Activated naive CD4-positive, alpha-beta T cell (primary cell): ENCODE data around the gene SCAPER.
"Not testable (repeated sequence)": the region's sequence is repeated elsewhere in the genome, so short reads cannot be mapped to it uniquely, and the experiment has no call there.

Experiments
- DNase-seq, 4 experiments: peaks; one replicate each; lab custom pipeline; 2025; lab: John Stamatoyannopoulos, UW

SCAPER gene

DNA sequence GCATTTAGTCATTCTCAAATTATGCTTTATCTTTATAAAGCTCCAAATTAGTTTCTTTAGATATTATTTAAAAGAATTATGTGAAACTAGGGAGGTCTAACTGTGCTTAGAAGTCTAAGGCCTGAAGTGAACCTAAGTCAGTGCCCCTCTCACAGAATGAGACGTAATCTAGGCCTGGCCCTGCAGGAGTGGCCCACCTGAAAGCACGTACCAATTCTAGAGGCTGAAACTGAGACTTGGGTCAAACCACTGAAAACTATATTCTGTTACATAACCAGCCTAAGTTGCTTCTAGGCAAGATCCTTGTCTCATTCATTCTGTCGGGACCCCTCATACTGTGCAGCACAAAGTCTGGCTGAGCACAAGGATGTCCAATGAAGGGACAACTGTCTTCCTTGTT lies 424.9 kb downstream of the SCAPER start:
- no peak for DNase-seq

DNA sequence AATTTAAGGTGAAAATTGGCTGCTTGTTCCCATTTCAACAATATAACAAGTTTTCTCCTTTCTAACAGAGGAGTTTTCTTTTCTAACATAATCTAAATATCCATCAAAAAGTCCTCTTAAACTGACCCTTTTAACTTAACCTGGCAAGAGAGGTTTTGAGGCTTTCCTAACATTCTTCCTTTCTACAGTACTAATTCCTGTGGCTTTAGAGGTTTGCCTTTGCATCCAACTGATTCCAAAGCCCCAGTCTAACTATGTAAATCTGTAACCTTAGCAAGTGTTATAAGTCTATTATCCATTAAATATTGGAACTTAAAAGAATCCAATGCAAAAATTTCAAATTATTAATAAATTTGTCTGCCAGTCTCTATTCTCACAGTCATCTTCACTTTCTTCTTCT lies 434.4 kb downstream of the SCAPER start:
- no peak for DNase-seq

DNA sequence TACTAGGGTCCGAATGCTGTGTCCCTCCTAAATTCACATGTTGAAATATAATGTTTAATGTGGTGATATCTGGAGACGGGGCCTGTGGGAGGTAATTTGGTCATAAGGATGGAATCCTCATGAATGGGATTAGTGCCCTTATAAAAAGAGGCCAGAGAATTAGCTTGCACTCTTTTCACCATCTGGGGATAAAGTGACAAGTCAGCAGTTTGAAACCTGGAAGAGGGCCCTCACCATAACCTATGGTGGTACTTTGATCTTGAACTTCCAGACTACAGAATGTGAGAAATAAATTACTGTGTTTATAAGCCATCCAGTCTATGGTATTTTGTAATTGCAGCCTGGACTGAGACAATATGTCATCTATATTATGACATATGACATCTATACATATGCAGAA lies 436.4 kb downstream of the SCAPER start:
- DNase-seq = no peak

DNA sequence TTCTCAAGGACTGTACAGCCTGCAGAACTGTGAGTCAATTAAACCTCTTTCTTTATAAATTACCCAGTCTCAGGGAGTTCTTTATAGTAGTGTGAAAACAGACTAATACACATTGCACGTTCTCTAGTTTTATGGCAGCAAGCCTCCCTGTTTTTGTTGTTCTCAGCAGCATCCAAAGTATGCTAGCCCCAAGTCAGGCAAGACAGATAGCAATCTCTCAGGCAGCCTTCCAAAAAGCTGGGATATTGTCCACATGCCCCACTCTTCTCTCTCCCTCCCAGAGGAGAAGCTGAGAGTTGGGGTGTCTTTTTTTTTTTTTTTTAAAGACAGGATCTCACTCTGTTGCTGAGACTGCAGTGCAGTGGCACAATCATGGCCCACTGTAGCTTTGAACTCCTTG lies 438.0 kb downstream of the SCAPER start:
- DNase-seq = no peak

DNA sequence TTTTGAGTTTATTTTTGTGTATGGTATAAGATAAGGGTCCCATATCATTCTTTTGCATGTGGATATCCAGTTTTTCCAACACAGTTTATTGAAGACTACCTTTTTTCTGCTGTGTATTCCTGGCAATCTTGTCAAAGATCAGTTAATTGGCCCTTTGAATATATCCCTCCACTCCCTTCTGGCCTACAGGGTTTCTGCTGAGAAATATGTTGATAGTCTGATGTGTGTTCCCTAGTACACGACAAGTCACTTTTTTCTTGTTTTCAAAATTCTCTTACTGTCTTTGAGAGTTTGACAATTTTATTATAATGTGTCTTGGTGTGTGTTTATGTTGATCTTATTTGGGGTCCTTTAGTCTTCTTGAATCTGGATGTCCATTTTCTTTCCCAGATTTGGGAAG lies 439.4 kb downstream of the SCAPER start:
- DNase-seq = no peak

DNA sequence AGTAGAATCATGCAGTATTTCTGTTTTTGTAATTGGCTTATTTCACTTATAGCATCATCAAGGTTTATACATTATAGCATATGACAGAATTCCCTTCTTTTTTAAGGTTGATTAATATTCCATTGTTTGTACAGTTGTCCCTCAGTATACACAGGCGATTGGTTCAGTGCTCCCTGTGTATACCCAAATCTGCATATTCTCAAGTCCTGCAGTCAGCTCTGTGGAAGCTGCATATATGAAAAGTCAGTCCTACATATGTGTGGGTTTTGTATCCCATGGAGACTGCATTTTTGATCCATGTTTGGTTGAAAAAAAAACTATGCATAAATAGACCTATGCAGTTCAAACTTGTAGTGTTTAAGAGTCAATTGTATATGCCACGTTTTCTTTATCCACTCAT lies 440.9 kb downstream of the SCAPER start:
- DNase-seq = no peak

DNA sequence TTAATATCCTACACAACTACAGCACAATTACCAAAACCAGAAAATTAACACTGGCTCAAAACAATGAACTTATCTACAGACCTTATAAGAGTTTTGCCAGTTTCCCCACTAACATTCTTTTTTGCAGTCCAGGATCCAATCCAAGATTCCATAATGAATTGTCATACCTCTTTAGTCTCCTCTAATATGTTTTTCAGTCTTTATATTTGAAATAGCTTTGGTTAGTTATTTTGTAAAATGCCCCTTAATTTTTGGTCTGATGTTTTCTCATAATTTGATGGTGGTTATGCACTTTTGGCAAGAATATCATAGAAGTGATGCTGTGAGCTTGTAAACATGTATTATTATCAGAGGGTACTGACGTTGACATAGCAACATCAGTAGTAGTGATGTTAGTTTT lies 444.3 kb downstream of the SCAPER start:
- DNase-seq = no peak

DNA sequence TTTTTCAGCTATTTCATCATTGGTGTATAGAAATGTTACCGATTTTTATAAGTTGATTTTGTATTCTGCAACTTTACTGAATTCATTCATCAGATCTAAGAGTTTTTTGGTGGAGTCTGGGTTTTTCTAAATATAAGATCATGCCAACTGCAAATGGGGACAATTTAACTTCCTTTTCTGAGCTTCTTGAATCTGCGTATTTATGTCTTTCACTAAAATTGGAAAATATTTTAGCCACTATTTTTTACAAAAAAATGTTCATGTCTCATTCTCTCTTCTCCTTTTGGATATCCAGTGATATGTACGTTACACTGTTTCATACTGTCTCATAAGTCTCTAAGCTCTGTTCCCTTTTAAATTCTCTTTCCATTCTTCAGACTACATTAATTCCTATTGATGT lies 444.8 kb downstream of the SCAPER start:
- DNase-seq = no peak

DNA sequence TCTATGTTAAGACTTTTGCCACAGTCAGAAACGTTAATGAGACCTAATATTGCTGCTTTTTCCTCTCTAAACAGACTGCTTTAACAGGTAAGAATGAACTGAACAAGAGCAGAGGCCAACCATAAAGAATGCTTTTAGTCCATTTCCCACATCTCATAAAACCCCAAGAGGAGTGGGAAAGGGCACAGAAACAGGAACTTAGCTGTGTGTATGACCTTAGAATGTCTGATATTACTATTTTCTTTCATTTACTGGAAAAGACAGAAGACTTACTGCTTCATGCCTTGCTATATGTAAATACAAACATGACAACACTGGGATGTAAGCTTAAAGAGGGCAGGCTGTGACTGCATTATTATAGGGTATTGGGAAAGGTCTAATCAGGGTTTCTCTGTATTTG lies 453.6 kb downstream of the SCAPER start:
- DNase-seq = no peak

DNA sequence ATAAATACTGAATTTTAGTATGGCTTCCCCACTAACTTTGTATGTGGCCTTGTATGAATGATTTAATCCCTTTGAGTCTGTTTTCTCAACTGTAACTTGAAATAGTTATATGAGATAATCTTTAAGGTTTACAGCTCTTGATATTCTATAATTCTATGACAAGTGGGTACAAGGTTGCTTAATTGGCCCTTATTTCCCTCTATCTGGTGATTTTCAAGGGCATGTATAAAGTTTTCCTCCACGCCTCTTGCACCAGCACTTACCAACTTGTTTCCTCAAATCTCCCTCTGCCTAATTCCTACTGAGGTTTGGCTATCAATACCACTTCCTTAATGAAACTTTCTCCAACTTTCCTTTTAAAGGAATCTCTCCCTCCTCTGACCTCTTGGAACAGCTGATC lies 455.7 kb downstream of the SCAPER start:
- DNase-seq = no peak

DNA sequence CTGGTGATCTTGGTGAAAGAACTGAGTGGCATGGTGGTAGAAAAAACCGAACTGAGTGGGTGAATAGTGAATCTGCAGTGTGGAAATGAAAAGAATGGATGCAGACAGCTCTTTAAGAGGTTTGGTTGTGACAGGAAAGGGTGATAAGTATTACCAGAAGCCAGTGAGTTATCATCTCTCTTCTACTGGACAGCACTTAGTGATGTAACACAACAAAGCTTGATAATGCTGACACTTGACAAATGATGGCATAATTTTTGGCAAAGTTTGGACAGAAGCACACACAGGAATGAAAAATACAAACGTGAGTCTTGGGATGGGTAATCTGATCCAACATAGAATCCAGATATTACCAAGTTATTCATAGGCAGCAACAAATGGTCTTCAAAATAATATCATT lies 456.4 kb downstream of the SCAPER start:
- no peak for DNase-seq

DNA sequence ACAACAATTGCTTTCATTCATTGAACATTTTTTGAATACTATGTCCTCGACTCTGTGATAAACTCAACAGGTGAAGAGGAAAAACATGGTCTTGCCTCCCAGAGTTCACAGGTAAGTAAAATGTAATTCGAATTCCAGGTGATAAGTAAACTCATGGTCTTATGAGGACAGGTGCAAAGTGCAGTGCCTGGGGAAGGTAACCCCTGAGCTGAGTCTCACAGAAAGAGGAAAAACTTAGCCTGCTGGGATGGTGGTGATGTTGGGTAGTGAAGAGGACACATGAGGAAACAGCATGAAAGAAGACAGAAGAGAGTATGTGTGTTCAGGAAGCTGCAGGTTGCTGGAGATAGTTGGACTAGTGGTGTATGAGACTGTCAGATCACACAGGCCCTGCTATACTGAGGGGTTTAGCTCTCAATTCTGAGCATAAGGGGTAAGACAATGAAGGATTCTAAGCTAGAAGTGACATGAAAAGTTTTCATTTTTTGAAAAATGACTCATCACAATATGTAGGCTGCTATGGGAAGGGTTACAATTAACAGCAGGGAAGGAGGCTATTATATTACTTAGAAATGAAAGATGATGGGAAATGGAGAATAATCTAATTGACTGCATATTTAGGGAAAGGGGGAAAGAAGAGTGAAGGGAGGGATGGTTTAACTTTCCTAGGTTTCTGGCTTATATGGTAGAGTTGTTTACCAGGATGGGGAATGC lies 457.3 kb downstream of the SCAPER start:
- DNase-seq = no peak

DNA sequence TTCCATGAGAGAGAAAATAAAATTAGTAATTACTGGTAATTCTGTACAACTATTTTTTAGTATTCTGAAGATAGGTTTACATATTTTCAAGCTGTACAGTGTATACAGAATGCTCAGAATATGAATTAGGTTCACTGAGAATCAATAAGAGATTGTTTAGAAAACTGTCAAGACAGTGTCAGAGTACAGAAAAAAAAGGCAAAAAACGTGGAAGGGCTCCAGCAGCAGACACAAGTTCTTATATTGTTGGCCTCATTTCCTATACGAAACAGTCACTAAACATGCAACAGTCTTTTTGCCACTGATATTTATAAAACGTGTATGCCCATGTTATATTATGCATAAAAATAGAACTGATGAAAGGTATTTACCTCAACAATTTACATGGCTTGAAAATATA lies 464.7 kb downstream of the SCAPER start:
- no peak for DNase-seq

DNA sequence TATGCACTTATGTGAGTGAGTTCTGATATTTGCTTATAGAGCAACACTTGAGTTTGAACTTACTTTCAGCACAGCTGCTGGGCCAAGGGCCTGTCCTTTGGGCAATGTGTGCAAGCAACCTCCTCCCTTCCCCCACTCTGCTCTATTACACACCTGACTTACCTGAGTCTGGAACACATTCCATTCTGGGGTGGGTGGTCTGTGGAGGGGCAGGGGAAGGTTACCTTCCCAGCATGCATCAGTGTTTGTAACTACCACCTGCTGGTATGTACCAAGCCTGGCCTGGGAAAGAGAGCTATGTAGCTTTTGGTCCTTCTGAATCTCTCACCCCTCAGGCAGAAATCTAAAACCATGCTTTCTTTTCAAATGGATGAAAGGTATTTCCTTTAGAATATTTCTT lies 465.6 kb downstream of the SCAPER start:
- DNase-seq = no peak

DNA sequence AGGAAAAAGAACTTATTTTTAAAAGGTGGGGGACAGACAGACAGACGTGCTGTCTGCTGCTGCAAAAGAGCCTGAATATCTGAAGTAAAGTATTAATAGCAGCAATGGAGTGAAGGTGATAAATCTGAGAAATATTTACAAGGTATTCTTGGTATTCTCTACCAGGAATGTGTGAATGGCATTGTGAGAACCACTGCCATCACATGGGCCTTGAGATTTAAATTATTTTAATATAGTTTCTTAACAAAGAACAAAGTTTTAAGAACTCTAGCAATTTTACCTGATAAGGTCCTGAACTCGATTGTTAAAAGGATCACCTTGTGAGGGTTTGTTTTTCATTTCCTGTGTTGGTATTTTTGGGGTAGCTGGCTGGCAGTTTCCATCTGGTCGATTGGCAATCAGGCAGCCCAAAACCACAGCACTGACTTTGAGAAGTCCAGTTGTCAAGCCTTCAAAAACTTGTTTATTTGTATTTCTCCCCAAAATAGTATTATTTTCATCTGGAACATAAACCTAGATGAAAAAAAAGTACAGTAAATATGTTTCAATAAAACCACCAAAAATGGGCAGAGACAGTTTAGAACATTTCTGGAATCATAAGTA lies 471.2 kb downstream of the SCAPER start:
- no peak for DNase-seq

DNA sequence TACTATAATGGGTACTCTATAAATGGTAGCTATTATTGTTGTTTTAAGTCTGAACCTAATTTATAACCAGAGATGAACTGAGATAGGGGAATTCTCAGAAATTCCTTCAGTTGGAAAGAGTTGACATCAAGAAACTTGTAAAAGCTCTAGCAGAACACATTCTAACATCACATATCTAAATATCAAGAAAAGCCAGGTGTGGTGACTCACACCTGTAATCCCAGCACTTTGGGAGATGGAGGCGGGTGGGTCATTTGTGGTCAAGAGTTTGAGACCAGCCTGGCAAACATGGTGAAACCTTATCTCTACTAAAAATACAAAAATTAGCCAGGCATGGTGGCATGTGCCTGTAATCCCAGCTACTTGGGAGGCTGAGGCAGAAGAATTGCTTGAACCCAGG lies 472.1 kb downstream of the SCAPER start:
- not testable (repeated sequence) for DNase-seq

DNA sequence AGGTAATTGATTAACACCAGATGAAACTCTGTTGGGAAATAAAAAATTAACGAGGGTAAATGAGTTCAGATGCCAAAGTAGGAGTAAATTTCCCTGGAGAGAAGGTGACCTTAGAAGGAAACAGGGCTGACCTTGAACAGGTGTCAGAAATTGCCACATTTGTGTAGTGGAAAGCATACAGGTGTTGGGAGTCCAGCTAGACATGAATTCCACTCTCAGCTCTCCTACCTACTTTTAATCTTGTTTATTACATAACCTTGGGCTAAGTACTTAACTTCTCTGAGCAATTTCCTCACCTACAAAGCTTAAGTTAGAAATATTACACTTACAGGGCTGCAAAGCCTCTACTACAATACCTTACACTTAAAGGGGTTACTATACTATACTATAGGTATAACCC lies 472.5 kb downstream of the SCAPER start:
- no peak for DNase-seq

DNA sequence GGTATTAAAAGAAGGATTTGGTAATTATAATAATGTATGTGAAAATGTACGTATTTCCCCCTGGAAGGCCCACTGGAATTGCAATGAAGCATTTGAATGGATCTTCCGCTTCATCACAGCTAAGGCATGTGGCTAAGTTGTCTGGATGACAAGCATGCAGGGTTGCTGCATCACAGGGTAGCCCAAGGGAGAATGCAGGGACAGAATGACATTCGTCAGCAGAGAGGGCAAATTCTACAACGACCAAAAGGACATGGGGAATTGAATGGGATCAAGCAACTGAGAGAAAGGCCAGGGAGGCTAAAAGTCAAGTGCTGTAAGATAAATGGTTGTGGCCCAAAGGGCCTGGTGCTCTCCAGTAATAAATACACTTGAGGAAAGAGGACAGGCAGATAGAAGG lies 473.2 kb downstream of the SCAPER start:
- no peak for DNase-seq

DNA sequence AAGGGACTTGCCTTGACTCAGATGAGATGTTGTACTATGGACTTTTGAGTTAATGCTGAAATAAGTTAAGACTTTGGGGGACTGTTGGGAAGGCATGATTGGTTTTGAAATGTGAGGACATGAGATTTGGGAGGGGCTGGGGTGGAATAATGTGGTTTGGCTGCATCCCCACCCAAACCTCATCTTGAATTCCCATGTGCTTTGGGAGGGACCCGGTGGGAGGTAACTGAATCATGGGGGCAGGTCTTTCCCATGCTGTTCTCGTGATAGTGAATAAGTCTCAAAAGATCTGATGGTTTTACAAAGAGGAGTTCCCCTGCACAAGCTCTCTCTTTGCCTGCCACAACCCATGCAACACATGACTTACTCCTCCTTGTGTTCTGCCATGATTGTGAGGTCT lies 474.4 kb downstream of the SCAPER start:
- DNase-seq = not testable (repeated sequence)

DNA sequence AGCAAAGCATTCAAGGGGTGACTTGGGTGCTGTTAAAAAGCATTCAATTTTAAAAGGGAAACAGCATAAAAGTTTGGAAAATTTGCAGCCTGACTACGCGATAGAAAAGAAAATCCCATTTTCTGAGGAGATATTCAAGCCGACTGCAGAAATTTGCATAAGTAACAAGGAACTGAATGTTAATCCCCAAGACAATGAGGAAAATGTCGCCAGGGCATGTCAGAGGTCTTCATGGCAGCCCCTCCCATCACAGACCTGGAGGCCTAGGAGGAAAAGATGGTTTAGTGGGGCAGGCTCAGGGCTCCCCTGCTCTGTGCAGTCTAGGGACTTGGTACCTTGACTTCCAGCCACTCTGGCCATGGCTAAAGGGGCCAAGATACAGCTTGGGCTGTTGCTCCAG lies 475.5 kb downstream of the SCAPER start:
- no peak for DNase-seq

DNA sequence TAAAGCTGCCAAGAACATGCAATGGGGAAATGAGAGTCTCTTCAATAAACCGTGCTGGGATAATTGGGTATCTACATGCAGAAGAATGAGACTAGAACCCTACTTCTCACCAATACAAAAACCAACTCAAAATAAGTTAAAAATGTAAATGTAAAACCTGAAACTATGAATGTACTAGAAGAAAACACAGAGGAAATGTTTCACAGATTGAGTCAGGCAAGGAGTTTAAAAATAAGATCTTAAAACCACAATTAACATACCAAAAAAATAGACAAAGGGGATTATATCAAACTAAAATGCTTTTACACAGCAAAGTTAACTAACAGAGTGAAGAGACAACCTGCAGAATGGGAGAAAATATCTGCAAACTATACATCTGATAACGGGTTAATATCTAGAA lies 478.2 kb downstream of the SCAPER start:
- DNase-seq = no peak

DNA sequence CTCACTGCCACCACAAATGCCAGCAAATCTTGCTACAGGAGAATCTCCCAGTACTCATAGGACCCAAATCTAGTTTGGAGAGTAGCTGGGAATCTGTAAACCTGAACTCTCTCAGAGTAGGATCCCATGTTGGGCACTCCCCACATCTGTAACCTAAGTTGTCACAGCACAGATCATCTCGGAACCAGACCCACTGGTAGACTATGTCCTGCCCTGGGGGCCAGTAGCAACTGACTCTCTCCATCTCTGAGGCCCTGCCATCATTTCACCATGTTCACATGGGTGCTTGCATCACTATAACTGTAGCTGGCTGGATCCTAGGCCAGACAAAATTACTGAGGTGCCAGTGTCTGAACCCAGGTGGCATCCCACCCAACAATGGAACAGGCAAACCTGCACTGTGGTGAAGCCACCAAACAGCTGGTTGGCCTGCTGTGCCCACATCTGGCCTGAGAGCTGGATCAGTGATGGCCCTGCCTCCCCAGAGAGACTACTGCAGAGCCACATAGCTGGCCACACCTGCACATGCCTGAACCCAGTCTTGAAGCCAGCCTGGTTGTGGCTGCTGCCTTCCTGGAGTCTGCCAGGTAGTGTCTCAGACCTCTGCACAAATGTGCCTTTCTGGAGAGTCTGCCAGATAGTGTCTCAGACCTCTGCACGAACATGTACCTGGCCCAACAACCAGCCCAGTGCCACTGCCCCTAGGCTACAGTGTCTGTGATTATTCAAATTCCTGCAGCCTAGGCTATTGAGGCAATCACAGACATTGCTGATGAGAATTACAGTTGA lies 486.6 kb downstream of the SCAPER start:
- no peak for DNase-seq

DNA sequence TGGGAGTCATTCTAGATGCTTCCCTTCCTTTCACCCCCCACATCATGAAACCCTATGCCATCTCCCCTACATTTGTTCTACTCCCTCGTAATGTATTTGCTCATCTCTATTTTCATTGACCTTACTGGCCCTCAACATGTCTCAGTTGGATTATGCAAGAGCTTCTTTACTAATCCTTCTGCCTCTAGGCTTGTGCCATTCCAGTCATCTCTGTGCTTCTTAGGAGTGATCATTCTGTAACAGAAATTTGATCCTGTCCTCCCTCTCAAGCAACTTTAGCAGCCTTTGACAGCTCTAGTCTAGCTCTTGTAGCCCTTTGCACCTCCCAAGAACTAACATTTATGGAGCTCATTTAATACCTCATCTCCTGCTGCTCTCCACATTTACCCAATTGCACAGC lies 503.9 kb downstream of the SCAPER start:
- no peak for DNase-seq
